Mammary epithelial cell (primary cell): ENCODE results near the gene BTBD9.

ENCODE experiments used
- EZH2 ChIP-seq: IDR thresholded peaks from 2 replicates; pipeline ENCODE4 v1.6.1; 2012; ENCODE audit warnings: low read length, inconsistent platforms, borderline replicate concordance
- TF ChIP-seq, protein P1 (sequence below), 2 donors: IDR thresholded peaks in 1 of 2; conservative IDR thresholded peaks in 1 of 2; 2 replicates each; pipeline ENCODE4 v1.5.1; 2011 to 2012; ENCODE audit warnings: inconsistent platforms in 2 of 2, low read length in 2 of 2, mild to moderate bottlenecking in 2 of 2, control low read depth in 1 of 2, low read depth in 1 of 2; ENCODE audit not compliant: insufficient read depth in 1 of 2; ENCODE audit errors: extremely low read depth in 1 of 2

DNA sequence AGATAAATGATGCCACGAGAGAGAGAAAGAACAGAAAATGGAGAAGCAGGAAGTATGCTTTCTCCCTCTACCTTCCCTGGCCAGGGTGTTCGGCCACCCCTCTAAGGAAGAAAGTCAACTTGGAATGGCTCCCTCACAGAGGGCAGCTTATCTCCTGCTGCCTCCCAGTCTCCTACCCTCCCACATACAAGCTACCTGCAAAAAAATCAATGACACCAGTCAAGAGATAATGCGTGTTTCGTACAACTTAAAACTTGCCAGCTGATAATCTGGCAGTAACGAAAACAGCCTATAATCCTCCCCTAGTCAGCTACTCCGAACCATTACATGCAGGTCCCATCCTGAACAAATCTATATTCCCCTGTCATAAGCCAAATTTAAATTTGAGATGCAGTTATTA, 61.7 kb downstream of the BTBD9 start:
- TF ChIP-seq, protein P1, sequence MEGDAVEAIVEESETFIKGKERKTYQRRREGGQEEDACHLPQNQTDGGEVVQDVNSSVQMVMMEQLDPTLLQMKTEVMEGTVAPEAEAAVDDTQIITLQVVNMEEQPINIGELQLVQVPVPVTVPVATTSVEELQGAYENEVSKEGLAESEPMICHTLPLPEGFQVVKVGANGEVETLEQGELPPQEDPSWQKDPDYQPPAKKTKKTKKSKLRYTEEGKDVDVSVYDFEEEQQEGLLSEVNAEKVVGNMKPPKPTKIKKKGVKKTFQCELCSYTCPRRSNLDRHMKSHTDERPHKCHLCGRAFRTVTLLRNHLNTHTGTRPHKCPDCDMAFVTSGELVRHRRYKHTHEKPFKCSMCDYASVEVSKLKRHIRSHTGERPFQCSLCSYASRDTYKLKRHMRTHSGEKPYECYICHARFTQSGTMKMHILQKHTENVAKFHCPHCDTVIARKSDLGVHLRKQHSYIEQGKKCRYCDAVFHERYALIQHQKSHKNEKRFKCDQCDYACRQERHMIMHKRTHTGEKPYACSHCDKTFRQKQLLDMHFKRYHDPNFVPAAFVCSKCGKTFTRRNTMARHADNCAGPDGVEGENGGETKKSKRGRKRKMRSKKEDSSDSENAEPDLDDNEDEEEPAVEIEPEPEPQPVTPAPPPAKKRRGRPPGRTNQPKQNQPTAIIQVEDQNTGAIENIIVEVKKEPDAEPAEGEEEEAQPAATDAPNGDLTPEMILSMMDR (conservative IDR thresholded peaks at IDR 0.05 in 1 of 2, IDR thresholded peaks at IDR 0.05 in 1 of 2; ENCODE audit: extremely low read depth in 1 of 2, insufficient read depth in 1 of 2, low read depth in 1 of 2, low read length in 2 of 2): no peak
- no peak for TF ChIP-seq EZH2
